ENCODE data around the gene TMEM213.
"Not testable (repeated sequence)": the region's sequence is repeated elsewhere in the genome, so short reads cannot be mapped to it uniquely, and the experiment has no call there.

The TMEM213 gene

GRCh38 chr7:138798836-138799235 lies 1.0 kb downstream of the TMEM213 start:
- DNase-seq: no peak

- DNase-seq: no peak
These were observed 1.7 kb downstream of the TMEM213 start for GRCh38 chr7:138799336-138800000.

GRCh38 chr7:138801256-138801655 lies 3.5 kb downstream of the TMEM213 start:
- DNase-seq: no peak

- DNase-seq: no peak
These were observed 4.9 kb downstream of the TMEM213 start for GRCh38 chr7:138802706-138803105.

GRCh38 chr7:138804618-138805017 lies 6.8 kb downstream of the TMEM213 start:
- DNase-seq: no peak

- DNase-seq: no peak
These were observed 11.6 kb downstream of the TMEM213 start for GRCh38 chr7:138809346-138809745.

GRCh38 chr7:138811327-138811726 lies 13.5 kb downstream of the TMEM213 start:
- DNase-seq: not testable (repeated sequence)

- DNase-seq: no peak
These were observed 16.2 kb downstream of the TMEM213 start for GRCh38 chr7:138813945-138814344.

- DNase-seq: no peak
These were observed 17.1 kb downstream of the TMEM213 start for GRCh38 chr7:138814816-138815332.

- no peak for DNase-seq
These were observed 18.9 kb downstream of the TMEM213 start for GRCh38 chr7:138816650-138817049.

- DNase-seq: no peak
These were observed 21.8 kb downstream of the TMEM213 start for GRCh38 chr7:138819625-138820024.

- DNase-seq: no peak
These were observed 24.1 kb downstream of the TMEM213 start for GRCh38 chr7:138821912-138822311.

- DNase-seq: no peak
These were observed 25.2 kb downstream of the TMEM213 start for GRCh38 chr7:138822867-138823535.

- DNase-seq: no peak
These were observed 27.4 kb downstream of the TMEM213 start for GRCh38 chr7:138825049-138825721.

GRCh38 chr7:138828302-138828701 lies 30.5 kb downstream of the TMEM213 start:
- DNase-seq: no peak

GRCh38 chr7:138829335-138829734 lies 31.5 kb downstream of the TMEM213 start:
- no peak for DNase-seq

- DNase-seq: no peak
These were observed 35.2 kb downstream of the TMEM213 start for GRCh38 chr7:138832966-138833365.

GRCh38 chr7:138833596-138833995 lies 35.8 kb downstream of the TMEM213 start:
- DNase-seq: no peak

GRCh38 chr7:138834583-138834982 lies 36.8 kb downstream of the TMEM213 start:
- no peak for DNase-seq

GRCh38 chr7:138835087-138835486 lies 37.3 kb downstream of the TMEM213 start:
- no peak for DNase-seq

GRCh38 chr7:138837627-138838026 lies 39.8 kb downstream of the TMEM213 start:
- DNase-seq: no peak

GRCh38 chr7:138838166-138838565 lies 40.4 kb downstream of the TMEM213 start:
- DNase-seq: no peak

GRCh38 chr7:138842111-138842510 lies 44.3 kb downstream of the TMEM213 start:
- DNase-seq: no peak

All from NCI-H2171 treated with DMSO at 0.1 percent for 48 hours (cell line).